ENCODE data around the gene ACBD5.
"Not testable (repeated sequence)": the region's sequence is repeated elsewhere in the genome, so short reads cannot be mapped to it uniquely, and the experiment has no call there.

Gene ACBD5

DNA sequence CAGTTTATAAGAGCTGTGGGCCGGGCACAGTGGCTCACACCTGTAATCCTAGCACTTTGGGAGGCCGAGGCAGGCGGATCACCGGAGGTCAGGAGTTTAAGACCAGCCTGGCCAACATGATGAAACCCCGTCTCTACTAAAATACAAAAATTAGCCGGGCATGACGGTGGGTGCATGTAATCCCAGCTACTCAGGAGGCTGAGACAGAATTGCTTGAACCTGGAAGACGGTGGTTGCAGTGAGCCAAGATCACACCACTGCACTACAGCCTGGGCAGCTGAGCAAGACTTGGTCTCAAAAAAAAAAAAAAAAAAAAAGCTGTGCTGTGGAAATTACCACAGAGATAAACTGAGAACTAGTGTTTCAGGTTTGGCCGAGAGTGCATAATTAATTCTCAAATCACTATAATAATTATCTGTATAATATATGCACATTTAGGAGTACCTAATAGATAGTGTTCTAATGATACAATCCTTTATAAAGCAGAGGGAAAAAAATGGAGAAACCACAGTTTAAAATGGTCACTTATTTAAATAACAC lies 3.9 kb downstream of the ACBD5 start:
- not testable (repeated sequence) for H3K4me3 ChIP-seq (ENCODE audit: low read length); H3K4me1 ChIP-seq (ENCODE audit: control insufficient read depth, low read depth, low read length); H3K27me3 ChIP-seq (ENCODE audit: control insufficient read depth, insufficient read depth, low read length); H3K9ac ChIP-seq (ENCODE audit: low read length); H3K27ac ChIP-seq (ENCODE audit: low read length); H3K9me3 ChIP-seq (ENCODE audit: control insufficient read depth, low read depth, low read length); H3K36me3 ChIP-seq (ENCODE audit: control insufficient read depth, low read depth, low read length)

- no peaks in the 10 kb centered on the region for H3K27me3 ChIP-seq (ENCODE audit: control insufficient read depth, insufficient read depth, low read length)
- H3K9ac ChIP-seq (ENCODE audit: low read length), result no peak overlapping the region
- no peaks in the 10 kb centered on the region for H3K4me1 ChIP-seq (ENCODE audit: control insufficient read depth, low read depth, low read length)
- H3K27ac ChIP-seq (ENCODE audit: low read length), result no peak overlapping the region
- no peaks in the 10 kb centered on the region for H3K9me3 ChIP-seq (ENCODE audit: control insufficient read depth, low read depth, low read length)
- no peaks in the 10 kb centered on the region for H3K36me3 ChIP-seq (ENCODE audit: control insufficient read depth, low read depth, low read length)
- H3K4me3 ChIP-seq (ENCODE audit: low read length), result no peak overlapping the region
Measured at GRCh38 chr10:27235706-27236105, 4.9 kb downstream of the ACBD5 start.

DNA sequence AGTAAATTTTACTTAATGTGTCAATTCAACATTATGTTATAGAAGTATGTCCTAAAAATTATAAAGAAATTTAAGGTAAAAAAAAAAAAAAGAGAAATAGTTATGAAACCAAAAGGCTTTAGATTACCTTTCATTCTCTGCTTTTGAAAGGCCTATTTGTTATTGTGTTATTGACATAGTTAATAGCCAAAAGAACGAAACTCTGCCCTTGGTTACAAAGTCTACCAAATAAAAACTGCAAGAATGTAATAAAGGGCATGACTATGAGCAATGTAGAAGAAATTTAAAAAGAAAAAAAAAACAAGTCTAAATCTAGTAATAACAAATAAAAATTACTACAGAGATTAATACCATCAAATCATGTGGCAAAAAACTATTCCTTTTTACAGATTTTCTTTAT lies 10.6 kb downstream of the ACBD5 start:
- H3K27ac ChIP-seq (ENCODE audit: low read length), result no peak overlapping the region
- no peaks in the 10 kb centered on the region for H3K27me3 ChIP-seq (ENCODE audit: control insufficient read depth, insufficient read depth, low read length)
- no peaks in the 10 kb centered on the region for H3K36me3 ChIP-seq (ENCODE audit: control insufficient read depth, low read depth, low read length)
- H3K4me3 ChIP-seq (ENCODE audit: low read length), result no peak overlapping the region
- H3K9ac ChIP-seq (ENCODE audit: low read length), result no peak overlapping the region
- no peaks in the 10 kb centered on the region for H3K4me1 ChIP-seq (ENCODE audit: control insufficient read depth, low read depth, low read length)
- no peaks in the 10 kb centered on the region for H3K9me3 ChIP-seq (ENCODE audit: control insufficient read depth, low read depth, low read length)

DNA sequence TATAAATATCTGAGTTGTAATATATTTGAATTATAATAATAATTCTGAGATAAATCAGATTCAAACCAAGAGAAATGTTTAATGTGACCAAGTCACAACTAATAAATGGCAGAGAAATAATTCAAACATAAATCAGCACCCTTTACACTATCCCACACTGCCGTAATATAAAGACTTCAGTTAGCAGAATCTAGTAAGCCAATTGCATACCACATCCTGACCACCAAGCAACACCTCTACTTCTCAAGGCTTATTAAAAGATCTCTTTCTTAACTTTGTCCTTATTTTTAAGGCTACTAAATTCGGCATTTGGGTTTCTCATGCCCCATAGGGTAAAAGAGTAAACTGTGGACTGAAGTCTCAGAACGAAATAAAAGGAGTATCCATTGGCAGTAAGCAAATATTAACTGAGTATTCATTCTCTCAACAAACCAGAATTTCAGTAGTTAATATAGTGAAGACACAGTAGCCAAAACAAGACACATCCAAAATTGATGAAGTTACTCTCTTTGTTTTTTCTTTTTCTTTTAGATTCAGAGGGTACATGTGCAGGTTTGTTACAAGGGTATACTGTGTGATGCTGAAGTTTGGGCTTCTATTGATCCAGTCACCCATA lies 14.8 kb downstream of the ACBD5 start:
- peaks cover 5% of the 10 kb centered on the region for H3K36me3 ChIP-seq (ENCODE audit: control insufficient read depth, low read depth, low read length)
- no peaks in the 10 kb centered on the region for H3K4me1 ChIP-seq (ENCODE audit: control insufficient read depth, low read depth, low read length)
- no peaks in the 10 kb centered on the region for H3K9me3 ChIP-seq (ENCODE audit: control insufficient read depth, low read depth, low read length)
- no peak overlapping the region for H3K4me3 ChIP-seq (ENCODE audit: low read length)
- H3K9ac ChIP-seq (ENCODE audit: low read length), result no peak overlapping the region
- H3K27ac ChIP-seq (ENCODE audit: low read length), result no peak overlapping the region
- no peaks in the 10 kb centered on the region for H3K27me3 ChIP-seq (ENCODE audit: control insufficient read depth, insufficient read depth, low read length)

DNA sequence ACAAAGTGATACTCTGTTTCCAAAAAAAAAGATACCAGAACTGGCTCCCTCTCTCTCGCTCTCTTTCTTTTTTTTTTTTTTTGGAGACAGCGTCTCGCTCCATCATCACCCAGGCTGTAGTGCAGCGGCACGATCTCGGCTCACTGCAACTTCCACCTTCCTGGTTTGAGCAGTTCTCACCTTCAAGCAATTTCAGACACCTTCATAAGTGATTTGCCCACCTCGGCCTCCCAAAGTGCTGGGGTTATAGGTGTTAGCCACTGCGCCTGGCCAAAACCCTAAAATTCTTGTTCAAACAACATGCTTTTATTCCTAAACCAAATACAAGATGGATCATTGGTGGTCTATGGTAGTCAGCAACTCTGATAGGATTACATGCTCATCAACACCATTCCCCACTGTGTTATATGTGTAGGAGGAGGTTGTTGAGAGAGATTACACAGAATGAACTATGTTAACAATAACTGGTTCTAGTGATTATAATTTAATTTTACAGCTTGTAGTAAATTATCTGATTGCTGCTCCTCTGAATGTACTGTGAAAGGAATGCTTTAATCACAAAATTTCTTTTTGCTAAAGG lies 15.5 kb downstream of the ACBD5 start:
- Histone ChIP-seq H3K9ac (ENCODE audit: low read length) (no peak overlapping the region), H3K36me3 (ENCODE audit: control insufficient read depth, low read depth, low read length) (peaks cover 9% of the 10 kb centered on the region), H3K9me3 (ENCODE audit: control insufficient read depth, low read depth, low read length) (no peaks in the 10 kb centered on the region), H3K4me3 (ENCODE audit: low read length) (no peak overlapping the region), H3K27ac (ENCODE audit: low read length) (no peak overlapping the region), H3K4me1 (ENCODE audit: control insufficient read depth, low read depth, low read length) (no peaks in the 10 kb centered on the region), H3K27me3 (ENCODE audit: control insufficient read depth, insufficient read depth, low read length) (no peaks in the 10 kb centered on the region)

- Histone ChIP-seq H3K4me1 (ENCODE audit: control insufficient read depth, low read depth, low read length) (no peaks in the 10 kb centered on the region), H3K36me3 (ENCODE audit: control insufficient read depth, low read depth, low read length) (peaks cover 9% of the 10 kb centered on the region), H3K27me3 (ENCODE audit: control insufficient read depth, insufficient read depth, low read length) (no peaks in the 10 kb centered on the region), H3K4me3 (ENCODE audit: low read length) (no peak overlapping the region), H3K27ac (ENCODE audit: low read length) (no peak overlapping the region), H3K9ac (ENCODE audit: low read length) (no peak overlapping the region), H3K9me3 (ENCODE audit: control insufficient read depth, low read depth, low read length) (no peaks in the 10 kb centered on the region)
Measured at GRCh38 chr10:27223964-27224363, 16.6 kb downstream of the ACBD5 start.

GRCh38 chr10:27207350-27207749 lies 33.2 kb downstream of the ACBD5 start:
- Histone ChIP-seq H3K36me3 (ENCODE audit: control insufficient read depth, low read depth, low read length) (peaks cover 11% of the 10 kb centered on the region), H3K27ac (ENCODE audit: low read length) (no peak overlapping the region), H3K4me3 (ENCODE audit: low read length) (no peak overlapping the region), H3K9ac (ENCODE audit: low read length) (no peak overlapping the region), H3K27me3 (ENCODE audit: control insufficient read depth, insufficient read depth, low read length) (no peaks in the 10 kb centered on the region), H3K4me1 (ENCODE audit: control insufficient read depth, low read depth, low read length) (no peaks in the 10 kb centered on the region), H3K9me3 (ENCODE audit: control insufficient read depth, low read depth, low read length) (no peaks in the 10 kb centered on the region)

DNA sequence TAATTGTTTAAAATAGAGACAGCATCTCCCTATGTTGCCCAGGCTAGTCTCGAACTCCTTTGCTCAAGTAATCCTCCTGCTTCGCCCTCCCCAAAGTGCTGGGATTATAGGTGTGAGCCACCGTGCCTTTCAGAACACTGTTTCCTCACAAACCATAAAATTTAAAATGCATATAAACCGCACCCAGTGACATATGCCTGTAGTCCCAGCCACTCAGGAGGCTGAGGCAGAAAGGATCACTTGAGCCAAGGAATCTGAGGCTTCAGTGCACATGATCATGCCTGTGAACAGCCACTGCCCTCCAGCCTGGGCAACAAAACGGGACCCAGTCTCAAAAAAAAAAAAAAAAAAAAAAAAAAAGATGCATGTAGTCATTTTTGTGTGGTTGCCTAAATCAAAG lies 36.8 kb downstream of the ACBD5 start:
- peaks cover 2% of the 10 kb centered on the region for H3K36me3 ChIP-seq (ENCODE audit: control insufficient read depth, low read depth, low read length)
- H3K4me1 ChIP-seq (ENCODE audit: control insufficient read depth, low read depth, low read length), result no peaks in the 10 kb centered on the region
- H3K27me3 ChIP-seq (ENCODE audit: control insufficient read depth, insufficient read depth, low read length), result no peaks in the 10 kb centered on the region
- no peak overlapping the region for H3K9ac ChIP-seq (ENCODE audit: low read length)
- H3K4me3 ChIP-seq (ENCODE audit: low read length), result no peak overlapping the region
- no peaks in the 10 kb centered on the region for H3K9me3 ChIP-seq (ENCODE audit: control insufficient read depth, low read depth, low read length)
- H3K27ac ChIP-seq (ENCODE audit: low read length), result no peak overlapping the region

GRCh38 chr10:27197980-27198620 lies 42.5 kb downstream of the ACBD5 start:
- Histone ChIP-seq H3K36me3 (ENCODE audit: control insufficient read depth, low read depth, low read length) (no peaks in the 10 kb centered on the region), H3K27ac (ENCODE audit: low read length) (no peak overlapping the region), H3K4me1 (ENCODE audit: control insufficient read depth, low read depth, low read length) (no peaks in the 10 kb centered on the region), H3K9me3 (ENCODE audit: control insufficient read depth, low read depth, low read length) (no peaks in the 10 kb centered on the region), H3K9ac (ENCODE audit: low read length) (no peak overlapping the region), H3K4me3 (ENCODE audit: low read length) (no peak overlapping the region), H3K27me3 (ENCODE audit: control insufficient read depth, insufficient read depth, low read length) (no peaks in the 10 kb centered on the region)

GRCh38 chr10:27192284-27192683 lies 48.3 kb downstream of the ACBD5 start:
- Histone ChIP-seq H3K4me3 (ENCODE audit: low read length) (no peak overlapping the region), H3K36me3 (ENCODE audit: control insufficient read depth, low read depth, low read length) (peaks cover under 1% of the 10 kb centered on the region), H3K4me1 (ENCODE audit: control insufficient read depth, low read depth, low read length) (no peaks in the 10 kb centered on the region), H3K27ac (ENCODE audit: low read length) (no peak overlapping the region), H3K9ac (ENCODE audit: low read length) (no peak overlapping the region), H3K9me3 (ENCODE audit: control insufficient read depth, low read depth, low read length) (no peaks in the 10 kb centered on the region), H3K27me3 (ENCODE audit: control insufficient read depth, insufficient read depth, low read length) (no peaks in the 10 kb centered on the region)

- Histone ChIP-seq H3K9me3 (ENCODE audit: control insufficient read depth, low read depth, low read length) (no peaks in the 10 kb centered on the region), H3K4me3 (ENCODE audit: low read length) (no peak overlapping the region), H3K9ac (ENCODE audit: low read length) (no peak overlapping the region), H3K27me3 (ENCODE audit: control insufficient read depth, insufficient read depth, low read length) (no peaks in the 10 kb centered on the region), H3K4me1 (ENCODE audit: control insufficient read depth, low read depth, low read length) (no peaks in the 10 kb centered on the region), H3K27ac (ENCODE audit: low read length) (no peak overlapping the region), H3K36me3 (ENCODE audit: control insufficient read depth, low read depth, low read length) (peaks cover 16% of the 10 kb centered on the region)
Measured at GRCh38 chr10:27190508-27190907, 50.1 kb downstream of the ACBD5 start.

DNA sequence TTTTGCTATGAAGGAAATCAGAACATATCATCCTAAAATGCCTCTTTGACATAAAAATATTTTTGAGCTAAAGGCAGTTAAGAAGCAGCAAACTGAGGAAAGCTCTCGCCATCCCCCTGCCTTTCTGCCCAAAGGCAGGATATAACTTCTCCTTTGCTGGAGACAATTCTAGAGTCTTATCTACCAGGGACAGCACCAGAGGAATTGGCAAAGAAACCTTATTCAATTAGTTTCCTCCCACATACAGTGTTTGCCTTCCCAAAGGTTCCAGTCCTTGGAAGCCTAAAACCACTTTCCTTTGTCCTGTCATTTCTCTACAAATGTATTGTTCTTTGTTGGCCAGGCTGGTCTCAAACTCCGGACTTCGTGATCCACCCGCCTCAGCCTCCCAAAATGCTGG lies 51.7 kb downstream of the ACBD5 start:
- H3K9me3 ChIP-seq (ENCODE audit: control insufficient read depth, low read depth, low read length), result no peaks in the 10 kb centered on the region
- H3K27ac ChIP-seq (ENCODE audit: low read length), result no peak overlapping the region
- no peak overlapping the region for H3K4me3 ChIP-seq (ENCODE audit: low read length)
- H3K4me1 ChIP-seq (ENCODE audit: control insufficient read depth, low read depth, low read length), result no peaks in the 10 kb centered on the region
- H3K9ac ChIP-seq (ENCODE audit: low read length), result no peak overlapping the region
- H3K36me3 ChIP-seq (ENCODE audit: control insufficient read depth, low read depth, low read length), result peaks cover 26% of the 10 kb centered on the region
- H3K27me3 ChIP-seq (ENCODE audit: control insufficient read depth, insufficient read depth, low read length), result no peaks in the 10 kb centered on the region
